Esophagus squamous epithelium (tissue), 5 donors: ENCODE measurements around the gene GRIK1. TPM values are rescaled to one million over a fixed set of nuclear protein-coding genes. Genes with fewer than 3 reads are reported as not detected.

ENCODE experiments used
- DNase-seq: peaks from one replicate; lab custom pipeline; 2025; lab: John Stamatoyannopoulos, UW
- H3K27ac ChIP-seq, 4 donors: fragments of 200-600 bp; sonication (generic); one replicate each; pipeline ENCODE4 v1.5.1; 2016 to 2019; ENCODE audit warnings: mild to moderate bottlenecking in 1 of 4
- H3K27me3 ChIP-seq, 4 donors: fragments of 200-600 bp; sonication (generic); 1 replicate in 3 of 4; 2 replicates in 1 of 4; pipeline versions ENCODE4 v1.5.1 to v1.6.0; 2017 to 2021; ENCODE audit warnings: antibody characterized with exemption in 1 of 4
- H3K36me3 ChIP-seq, 3 donors: fragments of 200-600 bp; sonication (generic); one replicate each; pipeline ENCODE4 v1.5.1; 2016 to 2019
- H3K4me1 ChIP-seq, 3 donors: fragments of 200-600 bp; sonication (generic); one replicate each; pipeline ENCODE4 v1.5.1; 2017 to 2019
- H3K4me3 ChIP-seq, 4 donors: fragments of 200-600 bp; sonication (generic); 1 replicate in 3 of 4; 2 replicates in 1 of 4; pipeline ENCODE4 v1.5.1; 2016 to 2019; ENCODE audit warnings: mild to moderate bottlenecking in 2 of 4, moderate library complexity in 1 of 4
- H3K9me3 ChIP-seq, 3 donors: fragments of 200-600 bp; sonication (generic); one replicate each; pipeline ENCODE4 v1.5.1; 2016 to 2019
- POLR2A ChIP-seq, 4 donors: fragments of 450-650 bp; IDR thresholded peaks; one replicate each; pipeline ENCODE4 v1.6.1; 2017; ENCODE audit warnings: antibody characterized with exemption in 4 of 4, mild to moderate bottlenecking in 4 of 4, moderate library complexity in 3 of 4
- whole genome bisulfite sequencing, 2 donors: methylation state at CpG; one replicate each; pipeline ENCODE4 v1.1.5; 2018; 5-methylcytosine and 5-hydroxymethylcytosine counted together
- intact Hi-C: fragments of 100-400 bp; cut with DNase I; formaldehyde crosslinking; loops from one replicate; pipeline ENCODE4 v1.15.0; 2022
- total RNA-seq, 4 donors: library from RNA; depleted of rRNA; stranded (reverse); fragments of >200 nt; gene quantifications; one replicate each; pipeline ENCODE4 v1.1.0, GENCODE V29; 2016
- TF ChIP-seq, protein P1 (sequence below), 6 experiments: fragments of 450-650 bp in 4 of 6; fragments of 200-600 bp in 2 of 6; sonication (generic) in 2 of 6; IDR thresholded peaks; one replicate each; pipeline ENCODE4 v1.5.1; 2016 to 2019; ENCODE audit warnings: antibody characterized with exemption in 6 of 6, mild to moderate bottlenecking in 4 of 6, moderate library complexity in 4 of 6
- donor health status: DM: yes; HTN: yes; CAD: no.

Gene GRIK1
- total RNA-seq, 4 donors from 2014 or later, result 0.19 TPM; not detected in 3

DNA sequence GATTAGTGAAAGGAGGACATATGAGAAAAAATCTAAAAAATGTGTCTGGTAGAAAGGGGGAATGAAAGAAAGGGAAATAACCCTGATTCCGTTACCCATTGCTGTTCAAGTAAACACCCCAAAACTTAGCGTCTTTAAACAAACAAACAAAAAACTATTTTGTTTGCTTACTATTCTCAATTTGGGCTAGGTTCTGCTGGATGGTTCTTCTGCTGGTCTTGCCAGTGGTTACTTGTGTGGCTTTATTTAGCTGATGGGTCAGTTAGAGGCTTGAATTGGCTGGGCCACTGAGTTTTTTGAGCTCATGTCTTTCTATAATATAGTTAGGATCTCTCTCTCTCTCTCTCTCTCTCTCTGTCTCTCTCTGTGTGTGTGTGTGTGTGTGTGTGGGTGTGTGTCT is 112.1 kb downstream of the GRIK1 start:
- Histone ChIP-seq H3K27ac (no peak overlapping the region), H3K36me3 (no peaks in the 10 kb centered on the region), H3K4me3 (no peak overlapping the region), H3K4me1 (no peaks in the 10 kb centered on the region), H3K27me3 (no peaks in the 10 kb centered on the region), H3K9me3 (peaks cover 0 to 14% (median 0%) of the 10 kb centered on the region in 3 donors)
- WGBS, 2 donors, result 81 to 82% methylated on average over 2 of the region's 2 CpGs
- TF ChIP-seq POLR2A (IDR thresholded peaks at IDR 0.05), result no peak
- TF ChIP-seq, protein P1, sequence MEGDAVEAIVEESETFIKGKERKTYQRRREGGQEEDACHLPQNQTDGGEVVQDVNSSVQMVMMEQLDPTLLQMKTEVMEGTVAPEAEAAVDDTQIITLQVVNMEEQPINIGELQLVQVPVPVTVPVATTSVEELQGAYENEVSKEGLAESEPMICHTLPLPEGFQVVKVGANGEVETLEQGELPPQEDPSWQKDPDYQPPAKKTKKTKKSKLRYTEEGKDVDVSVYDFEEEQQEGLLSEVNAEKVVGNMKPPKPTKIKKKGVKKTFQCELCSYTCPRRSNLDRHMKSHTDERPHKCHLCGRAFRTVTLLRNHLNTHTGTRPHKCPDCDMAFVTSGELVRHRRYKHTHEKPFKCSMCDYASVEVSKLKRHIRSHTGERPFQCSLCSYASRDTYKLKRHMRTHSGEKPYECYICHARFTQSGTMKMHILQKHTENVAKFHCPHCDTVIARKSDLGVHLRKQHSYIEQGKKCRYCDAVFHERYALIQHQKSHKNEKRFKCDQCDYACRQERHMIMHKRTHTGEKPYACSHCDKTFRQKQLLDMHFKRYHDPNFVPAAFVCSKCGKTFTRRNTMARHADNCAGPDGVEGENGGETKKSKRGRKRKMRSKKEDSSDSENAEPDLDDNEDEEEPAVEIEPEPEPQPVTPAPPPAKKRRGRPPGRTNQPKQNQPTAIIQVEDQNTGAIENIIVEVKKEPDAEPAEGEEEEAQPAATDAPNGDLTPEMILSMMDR (IDR thresholded peaks at IDR 0.05), result no peak
- intact Hi-C loops, result no loop called here
- no peak for DNase-seq

DNA sequence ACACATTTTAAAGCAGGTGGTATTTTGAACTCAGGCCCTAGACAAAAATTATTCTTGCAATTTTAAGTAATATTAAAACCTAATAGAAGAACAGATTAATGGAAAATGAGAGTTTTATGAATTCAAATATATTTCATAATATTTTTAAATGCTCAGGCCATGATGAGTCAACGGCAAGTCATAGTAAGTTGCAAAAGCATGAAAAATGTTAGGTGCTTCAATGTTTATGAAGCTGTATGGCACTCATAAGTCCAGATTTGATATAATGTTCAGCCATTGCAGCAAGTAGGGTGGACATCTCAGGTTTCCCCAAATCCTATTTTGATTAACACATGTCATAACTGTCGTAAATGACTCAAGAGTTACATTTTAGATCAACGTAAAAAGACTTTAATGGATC is 112.6 kb downstream of the GRIK1 start:
- TF ChIP-seq, protein P1 (IDR thresholded peaks at IDR 0.05), result no peak
- Histone ChIP-seq H3K27ac (no peak overlapping the region), H3K9me3 (peaks cover 0 to 10% (median 0%) of the 10 kb centered on the region in 3 donors), H3K4me3 (no peak overlapping the region), H3K36me3 (no peaks in the 10 kb centered on the region), H3K4me1 (no peaks in the 10 kb centered on the region), H3K27me3 (no peaks in the 10 kb centered on the region)
- no peak for DNase-seq
- 80 to 89% methylated on average over 3 of the region's 3 CpGs for WGBS, 2 donors
- intact Hi-C loops, result no loop called here

DNA sequence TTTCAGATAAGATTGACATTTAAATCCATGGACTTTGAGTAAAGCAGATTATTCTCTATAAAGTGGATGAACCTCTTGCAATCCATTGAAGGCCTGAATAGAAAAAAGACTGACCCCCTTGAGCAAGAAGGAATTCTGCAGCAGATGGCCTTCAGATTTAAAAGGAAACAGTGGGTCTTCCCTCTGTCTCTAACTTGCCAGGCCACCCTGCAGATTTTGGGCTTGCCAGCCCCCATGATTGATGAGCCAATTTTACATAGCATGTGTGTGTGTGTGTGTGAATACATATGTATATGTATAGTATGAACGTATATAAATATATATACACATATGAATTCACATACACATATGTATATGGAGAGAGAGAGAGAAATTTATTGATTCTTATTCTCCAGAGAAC is 113.4 kb downstream of the GRIK1 start:
- no peak for DNase-seq
- Histone ChIP-seq H3K9me3 (peaks cover 0 to 8% (median 0%) of the 10 kb centered on the region in 3 donors), H3K4me3 (no peak overlapping the region), H3K36me3 (no peaks in the 10 kb centered on the region), H3K4me1 (no peaks in the 10 kb centered on the region), H3K27me3 (no peaks in the 10 kb centered on the region), H3K27ac (no peak overlapping the region)
- TF ChIP-seq, protein P1 (IDR thresholded peaks at IDR 0.05), result no peak
- TF ChIP-seq POLR2A (IDR thresholded peaks at IDR 0.05), result no peak
- WGBS, 2 donors, result 78 to 93% methylated on average over 1 of the region's 1 CpG
- intact Hi-C loops, result no loop called here

DNA sequence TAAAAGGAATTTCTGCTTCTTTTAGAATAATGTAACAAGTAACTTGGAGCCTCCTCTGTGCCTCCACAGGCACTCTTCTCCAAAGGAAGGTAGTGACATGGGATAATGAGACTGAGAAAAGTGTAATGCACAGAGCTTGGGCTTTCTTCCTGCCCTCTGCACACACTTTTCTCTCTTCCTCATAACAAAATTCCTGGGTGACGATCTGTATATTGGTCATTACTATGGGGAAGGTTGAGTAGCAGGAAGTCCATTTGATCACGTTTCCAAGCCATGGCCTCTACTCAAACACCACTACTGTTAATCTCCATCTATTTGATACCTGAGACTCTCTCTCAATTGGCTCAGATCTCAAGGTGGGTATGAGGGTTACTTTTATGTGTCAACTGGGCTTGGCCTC is 113.9 kb downstream of the GRIK1 start:
- H3K4me1 ChIP-seq, result no peaks in the 10 kb centered on the region
- H3K27ac ChIP-seq, result no peak overlapping the region
- intact Hi-C loops, result no loop called here
- no peaks in the 10 kb centered on the region for H3K27me3 ChIP-seq
- H3K36me3 ChIP-seq, result no peaks in the 10 kb centered on the region
- DNase-seq, result no peak
- no peak for TF ChIP-seq POLR2A (IDR thresholded peaks at IDR 0.05)
- TF ChIP-seq, protein P1 (IDR thresholded peaks at IDR 0.05), result no peak
- H3K4me3 ChIP-seq, result no peak overlapping the region
- peaks cover 0 to 8% (median 0%) of the 10 kb centered on the region in 3 donors for H3K9me3 ChIP-seq
- WGBS, 2 donors, result 61 to 88% methylated on average over 2 of the region's 2 CpGs

DNA sequence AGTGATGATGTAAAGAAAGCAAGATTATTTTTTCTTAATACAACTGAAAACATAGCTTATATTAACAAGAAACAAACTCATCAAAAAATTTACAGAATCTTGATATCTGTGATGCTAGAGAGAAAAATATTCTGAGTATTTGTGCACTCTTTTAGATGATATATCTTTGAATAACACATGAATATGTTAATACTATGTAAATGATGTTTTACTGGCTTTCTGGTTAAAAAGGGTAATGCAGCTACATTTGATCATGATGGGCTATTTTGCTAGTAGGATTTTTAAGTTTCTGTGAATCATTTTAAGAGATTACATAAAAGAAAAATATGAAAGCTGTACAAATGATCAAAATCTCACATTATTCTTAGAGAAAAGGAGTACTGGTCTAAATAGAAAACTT is 114.5 kb downstream of the GRIK1 start:
- no peaks in the 10 kb centered on the region for H3K36me3 ChIP-seq
- TF ChIP-seq, protein P1 (IDR thresholded peaks at IDR 0.05), result no peak
- no peak for TF ChIP-seq POLR2A (IDR thresholded peaks at IDR 0.05)
- no peak overlapping the region for H3K27ac ChIP-seq
- no peaks in the 10 kb centered on the region for H3K4me1 ChIP-seq
- H3K27me3 ChIP-seq, result no peaks in the 10 kb centered on the region
- no peak overlapping the region for H3K4me3 ChIP-seq
- no peak for DNase-seq
- intact Hi-C loops, result no loop called here
- peaks cover 0 to 8% (median 0%) of the 10 kb centered on the region in 3 donors for H3K9me3 ChIP-seq
